ENCODE measurements around the gene KMO. TPM values are rescaled to one million over a fixed set of nuclear protein-coding genes. Genes with fewer than 3 reads are reported as not detected.

The KMO gene
- total RNA-seq, 3 donors from 2014 or later = 0.17 to 0.84 (median 0.82) TPM

GRCh38 chr1:241553886-241554592 lies 21.9 kb downstream of the KMO start:
- Histone ChIP-seq H3K4me3 (no peak overlapping the region), H3K4me1 (ENCODE audit: low read depth) (no peaks in the 10 kb centered on the region), H3K36me3 (ENCODE audit: low read depth) (no peaks in the 10 kb centered on the region), H3K9me3 (no peaks in the 10 kb centered on the region)
- intact Hi-C loops (cut with DNase I, micrococcal nuclease) = no loop called here
- TF ChIP-seq CTCF (IDR thresholded peaks at IDR 0.05) = no peak
- DNase-seq (no peak), ATAC-seq (no peak)

- H3K36me3 ChIP-seq (ENCODE audit: low read depth) = no peaks in the 10 kb centered on the region
- ATAC-seq (no peak), DNase-seq (no peak)
- H3K4me1 ChIP-seq (ENCODE audit: low read depth) = no peaks in the 10 kb centered on the region
- intact Hi-C loops (cut with DNase I, micrococcal nuclease) = no loop called here
- no peak for TF ChIP-seq CTCF (IDR thresholded peaks at IDR 0.05)
- no peaks in the 10 kb centered on the region for H3K9me3 ChIP-seq
- no peak overlapping the region for H3K4me3 ChIP-seq
Observed at GRCh38 chr1:241555526-241555925, 23.3 kb downstream of the KMO start.

- DNase-seq (no peak), ATAC-seq (no peak)
- H3K4me1 ChIP-seq (ENCODE audit: low read depth) = no peaks in the 10 kb centered on the region
- no peaks in the 10 kb centered on the region for H3K36me3 ChIP-seq (ENCODE audit: low read depth)
- TF ChIP-seq CTCF (IDR thresholded peaks at IDR 0.05) = no peak
- H3K9me3 ChIP-seq = no peaks in the 10 kb centered on the region
- intact Hi-C loops (cut with DNase I, micrococcal nuclease) = no loop called here
- H3K4me3 ChIP-seq = no peak overlapping the region
Observed at GRCh38 chr1:241557031-241557430, 24.9 kb downstream of the KMO start.

- Histone ChIP-seq H3K4me3 (no peak overlapping the region), H3K4me1 (ENCODE audit: low read depth) (no peaks in the 10 kb centered on the region), H3K9me3 (no peaks in the 10 kb centered on the region), H3K36me3 (ENCODE audit: low read depth) (no peaks in the 10 kb centered on the region)
- ATAC-seq = no peak
- TF ChIP-seq CTCF (IDR thresholded peaks at IDR 0.05) = no peak
- DNase-seq = no peak
- intact Hi-C loops (cut with DNase I, micrococcal nuclease) = no loop called here
Observed at GRCh38 chr1:241557551-241558193, 25.5 kb downstream of the KMO start.

- no peaks in the 10 kb centered on the region for H3K9me3 ChIP-seq
- H3K4me1 ChIP-seq (ENCODE audit: low read depth) = no peaks in the 10 kb centered on the region
- no peaks in the 10 kb centered on the region for H3K36me3 ChIP-seq (ENCODE audit: low read depth)
- DNase-seq (no peak), ATAC-seq (no peak)
- intact Hi-C loops (cut with DNase I, micrococcal nuclease) = no loop called here
- no peak for TF ChIP-seq CTCF (IDR thresholded peaks at IDR 0.05)
- H3K4me3 ChIP-seq = no peak overlapping the region
Observed at GRCh38 chr1:241560146-241560848, 28.1 kb downstream of the KMO start.

Data from mucosa of descending colon (tissue), 3 donors.